ENCODE results near the gene SUPT4H1. TPM values are rescaled to one million over a fixed set of nuclear protein-coding genes. Genes with fewer than 3 reads are reported as not detected.

Gene SUPT4H1
- total and polyA plus RNA-seq, 2 of the 4 experiments (the other 2 are of a cell fraction): 51.6 to 129 TPM

- no peak for TF ChIP-seq MAFK (IDR thresholded peaks at IDR 0.05; ENCODE audit: low read depth, low read length)
- no peak for TF ChIP-seq MAZ (IDR thresholded peaks at IDR 0.05; ENCODE audit: borderline replicate concordance, low read depth, low read length)
Observed at GRCh38 chr17:58321571-58322525, 30.2 kb downstream of the SUPT4H1 start (continued).

- H4K5ac ChIP-seq (ENCODE audit: low read depth, low read length): no peak overlapping the region
- CTCF ChIA-PET: interaction anchor here (0.8 kb wide), 1 partner anchor 138 kb away, joined by 3 read pairs; no protein-coding TSS in a partner anchor
- no peak overlapping the region for H2AK5ac ChIP-seq (ENCODE audit: low read depth, low read length)
- no peak overlapping the region for H3K4me2 ChIP-seq (ENCODE audit: low read depth, low read length)
- no peak overlapping the region for H2AK9ac ChIP-seq (replicated peaks; ENCODE audit: low read depth, low read length, poor library complexity)
- H3K56ac ChIP-seq (ENCODE audit: extremely low read depth, insufficient read depth, low read length): no peak overlapping the region
- H3K4me3 ChIP-seq (ENCODE audit: insufficient read depth, low read depth, low read length): no peak overlapping the region
- in situ Hi-C loops (cut with MboI; ENCODE audit: low sequenced_read_pairs) (no loop called here), dilution Hi-C loops (cut with HindIII; ENCODE audit: low sequenced_read_pairs, unreplicated experiment) (no loop called here), intact Hi-C loops (cut with micrococcal nuclease) (no loop called here)
- H4K20me1 ChIP-seq (ENCODE audit: insufficient read depth, low read length): no peaks in the 10 kb centered on the region
- H3K79me1 ChIP-seq (ENCODE audit: low read depth in 1 of 2, low read length in 2 of 2): no peaks in the 10 kb centered on the region
- no peak overlapping the region for H3K18ac ChIP-seq (ENCODE audit: low read depth, low read length)
- no peak overlapping the region for H2AFZ ChIP-seq (replicated peaks; ENCODE audit: low read length, poor library complexity)
- peaks cover 3% of the 10 kb centered on the region; the same call in 1 of the 2 replicates for H3K36me3 ChIP-seq (ENCODE audit: control insufficient read depth, insufficient read depth, low read length)
- H3K4ac ChIP-seq (ENCODE audit: low read depth, low read length): no peak overlapping the region
- BruUV-seq (replicated peaks): no TSS peak
- peaks cover 5% of the 10 kb centered on the region; the same call in 1 of the 2 replicates for H3K27me3 ChIP-seq (ENCODE audit: control insufficient read depth, insufficient read depth, low read length)
- peaks cover 5% of the 10 kb centered on the region for H3K4me1 ChIP-seq (ENCODE audit: control insufficient read depth, insufficient read depth, low read length)
- ATAC-seq (ENCODE audit: low read depth) (no peak), DNase-seq (no peak)
- no peak overlapping the region for H2BK15ac ChIP-seq (ENCODE audit: low read depth, low read length)
- H3K9me1 ChIP-seq (ENCODE audit: insufficient read depth, low read length): no peaks in the 10 kb centered on the region
- no peak overlapping the region for H3K27ac ChIP-seq (ENCODE audit: insufficient read depth, low read length)
- no peak overlapping the region for H2BK5ac ChIP-seq (ENCODE audit: low read depth, low read length, poor library complexity, severe bottlenecking)
- no peak overlapping the region for H3K9ac ChIP-seq (ENCODE audit: low read depth, low read length)
- H3K23ac ChIP-seq (ENCODE audit: low read depth, low read length): no peak overlapping the region
- 100% methylated on average over 1 of the region's 9 CpGs; no CpG with 5 or more reads in 1 of the 2 experiments for WGBS, 2 experiments (ENCODE audit: extremely low coverage in 2 of 2, insufficient read length in 1 of 2)
- H3K14ac ChIP-seq (replicated peaks; ENCODE audit: low read depth, low read length): no peak overlapping the region
- no peak overlapping the region for H4K8ac ChIP-seq (ENCODE audit: low read depth in 2 of 2, low read length in 2 of 2)
- H2BK20ac ChIP-seq (ENCODE audit: low read depth, low read length): no peak overlapping the region
- no peaks in the 10 kb centered on the region for H3K9me3 ChIP-seq (ENCODE audit: control insufficient read depth, insufficient read depth, low read length)
- POLR2A ChIA-PET (ENCODE audit: unreplicated experiment): no interaction called here
- no peak overlapping the region for H2BK120ac ChIP-seq (ENCODE audit: low read depth, low read length)
- no peak overlapping the region for H4K91ac ChIP-seq (ENCODE audit: insufficient read depth, low read depth, low read length)
- TF ChIP-seq POLR2A (IDR thresholded peaks at IDR 0.05; ENCODE audit: low read depth, low read length) (no peak), USF2 (IDR thresholded peaks at IDR 0.05; ENCODE audit: low read depth, low read length) (no peak), RCOR1 (IDR thresholded peaks at IDR 0.05; ENCODE audit: insufficient replicate concordance, low read length) (no peak), SMC3 (IDR thresholded peaks at IDR 0.05; ENCODE audit: low read depth, low read length) (no peak), MAZ (IDR thresholded peaks at IDR 0.05; ENCODE audit: borderline replicate concordance, low read depth, low read length) (no peak), RAD21 (IDR thresholded peaks at IDR 0.05; ENCODE audit: low read length) (no peak), RFX5 (IDR thresholded peaks at IDR 0.05; ENCODE audit: low read depth, low read length) (no peak), NFE2L2 (IDR thresholded peaks at IDR 0.05; ENCODE audit: low read depth, low read length) (no peak), MXI1 (IDR thresholded peaks at IDR 0.05; ENCODE audit: borderline replicate concordance, low read depth, low read length) (no peak), CHD1 (IDR thresholded peaks at IDR 0.05; ENCODE audit: low read depth, low read length) (no peak), FOS (IDR thresholded peaks at IDR 0.05; ENCODE audit: low read depth, low read length) (no peak), ELK1 (IDR thresholded peaks at IDR 0.05; ENCODE audit: borderline replicate concordance, low read depth, low read length) (no peak)
Observed at GRCh38 chr17:58320570-58321323, 31.3 kb downstream of the SUPT4H1 start.

Measured in IMR-90 (cell line).